GM21381 (cell line): ENCODE results near the gene GLIS2.
"Not testable (repeated sequence)": the region's sequence is repeated elsewhere in the genome, so short reads cannot be mapped to it uniquely, and the experiment has no call there.

Source experiments
- ATAC-seq: cut with Tn5 transposase; IDR thresholded peaks from one replicate; pipeline ENCODE4 v1.9.1; 2021; ENCODE audit warnings: mild to moderate bottlenecking, moderate library complexity; ENCODE audit not compliant: unreplicated experiment

GLIS2 gene

DNA sequence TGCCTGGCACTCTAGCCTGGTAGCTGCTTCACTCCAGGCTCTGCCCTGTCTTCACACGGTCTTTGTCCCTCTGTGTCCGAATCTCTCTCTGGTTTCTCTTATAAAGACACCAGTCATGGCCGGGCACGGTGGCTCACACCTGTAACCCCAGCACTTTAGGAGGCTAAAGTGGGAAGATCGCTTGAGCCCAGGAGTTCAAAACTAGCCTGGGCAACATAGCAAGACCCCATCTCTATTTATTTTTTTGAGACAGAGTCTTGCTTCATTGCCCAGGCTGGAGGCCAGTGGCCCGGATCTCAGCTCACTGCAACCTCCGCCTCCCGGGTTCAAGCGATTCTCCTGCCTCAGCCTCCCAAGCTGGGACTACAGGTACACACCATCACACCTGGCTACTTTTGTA, 17.8 kb downstream of the GLIS2 start:
- ATAC-seq = not testable (repeated sequence)

GRCh38 chr16:4334724-4335495, 19.0 kb downstream of the GLIS2 start:
- no peak for ATAC-seq

DNA sequence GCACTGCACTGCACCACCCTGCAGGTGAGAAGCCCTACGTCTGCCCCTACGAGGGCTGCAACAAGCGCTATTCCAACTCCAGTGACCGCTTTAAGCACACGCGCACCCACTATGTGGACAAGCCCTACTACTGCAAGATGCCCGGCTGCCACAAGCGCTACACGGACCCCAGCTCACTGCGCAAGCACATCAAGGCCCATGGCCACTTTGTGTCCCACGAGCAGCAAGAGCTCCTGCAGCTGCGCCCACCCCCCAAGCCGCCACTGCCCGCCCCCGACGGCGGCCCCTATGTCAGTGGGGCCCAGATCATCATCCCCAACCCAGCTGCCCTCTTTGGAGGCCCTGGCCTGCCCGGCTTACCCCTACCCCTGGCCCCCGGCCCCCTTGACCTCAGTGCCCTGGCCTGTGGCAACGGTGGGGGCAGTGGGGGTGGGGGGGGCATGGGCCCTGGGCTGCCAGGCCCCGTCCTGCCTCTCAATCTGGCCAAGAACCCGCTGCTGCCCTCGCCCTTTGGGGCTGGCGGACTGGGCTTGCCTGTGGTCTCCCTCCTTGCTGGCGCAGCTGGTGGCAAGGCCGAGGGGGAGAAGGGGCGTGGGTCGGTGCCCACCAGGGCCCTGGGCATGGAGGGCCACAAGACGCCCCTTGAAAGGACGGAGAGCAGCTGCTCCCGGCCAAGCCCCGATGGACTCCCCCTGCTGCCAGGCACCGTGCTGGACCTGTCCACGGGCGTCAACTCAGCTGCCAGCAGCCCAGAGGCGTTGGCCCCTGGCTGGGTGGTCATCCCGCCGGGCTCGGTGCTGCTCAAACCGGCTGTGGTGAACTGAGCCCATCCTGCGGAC, 21.1 kb downstream of the GLIS2 start:
- ATAC-seq = no peak

- ATAC-seq = no peak
Observed at GRCh38 chr16:4337540-4338088, 21.7 kb downstream of the GLIS2 start.

DNA sequence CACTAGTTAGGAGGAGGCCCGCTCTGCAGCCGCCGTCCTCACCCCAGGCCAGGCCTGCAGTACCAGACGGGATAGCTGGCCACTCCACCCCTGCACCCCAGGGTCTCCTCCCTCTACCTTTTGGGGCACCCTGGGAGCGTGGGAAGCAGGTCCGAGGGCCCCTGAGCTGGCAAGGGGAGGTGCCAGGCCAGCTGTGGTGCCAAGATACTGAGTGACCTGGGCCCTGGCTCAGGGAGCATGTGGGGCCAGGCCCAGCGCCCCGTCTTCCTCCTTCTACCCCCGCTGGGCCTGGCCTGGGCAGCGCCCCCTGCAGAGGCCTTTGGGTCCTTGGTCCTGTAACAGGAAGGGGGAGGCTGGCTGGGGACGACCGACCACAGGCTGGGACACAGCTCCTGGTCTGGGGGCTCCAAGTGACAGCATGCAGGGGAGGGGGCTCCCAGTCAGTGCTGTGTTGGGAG, 22.3 kb downstream of the GLIS2 start:
- no peak for ATAC-seq

- ATAC-seq = no peak
Observed at GRCh38 chr16:4338712-4339299, 22.9 kb downstream of the GLIS2 start.

- no peak for ATAC-seq
Observed at GRCh38 chr16:4339455-4339854, 23.6 kb downstream of the GLIS2 start.

DNA sequence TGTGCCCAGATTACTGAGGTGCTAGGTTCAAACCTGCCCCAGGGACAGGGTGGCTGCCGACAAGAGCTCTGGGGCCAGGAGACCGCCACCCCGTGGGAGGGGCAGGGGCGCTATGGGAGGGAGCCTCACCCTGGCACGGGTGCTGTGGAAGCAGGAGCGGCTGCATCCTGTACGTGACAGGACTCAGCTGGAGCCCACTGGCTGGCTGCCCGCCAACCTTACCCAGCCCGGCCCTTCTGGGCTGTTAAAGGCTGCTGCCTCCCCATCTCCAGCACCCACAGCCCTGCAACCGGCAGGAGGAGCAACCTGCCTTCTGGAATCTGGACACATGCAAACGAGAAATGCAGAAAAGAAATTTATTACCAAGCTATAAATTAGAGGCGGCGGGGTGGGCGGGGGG, 24.0 kb downstream of the GLIS2 start:
- ATAC-seq = no peak

- ATAC-seq = no peak
Observed at GRCh38 chr16:4340443-4340842, 24.6 kb downstream of the GLIS2 start.

DNA sequence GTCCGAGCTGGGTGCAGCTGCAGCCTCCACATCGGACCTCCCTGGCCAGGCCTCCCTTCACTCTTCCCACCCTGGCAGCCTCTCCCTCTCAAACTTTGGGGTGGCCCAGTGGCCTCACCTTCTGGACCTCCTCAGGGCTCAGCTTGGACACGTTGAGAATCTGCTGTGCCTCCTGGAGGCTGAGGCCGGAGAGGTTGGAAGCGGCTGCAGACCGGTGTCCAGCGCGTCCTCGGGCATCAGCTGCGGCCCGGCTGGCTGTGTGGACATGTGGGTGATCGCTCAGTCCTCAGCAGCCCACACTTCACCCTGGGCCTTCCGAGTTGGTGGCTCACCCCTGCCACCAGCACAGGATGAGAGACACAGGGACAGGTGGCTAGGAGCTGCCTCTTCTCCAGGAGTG, 25.4 kb downstream of the GLIS2 start:
- no peak for ATAC-seq

DNA sequence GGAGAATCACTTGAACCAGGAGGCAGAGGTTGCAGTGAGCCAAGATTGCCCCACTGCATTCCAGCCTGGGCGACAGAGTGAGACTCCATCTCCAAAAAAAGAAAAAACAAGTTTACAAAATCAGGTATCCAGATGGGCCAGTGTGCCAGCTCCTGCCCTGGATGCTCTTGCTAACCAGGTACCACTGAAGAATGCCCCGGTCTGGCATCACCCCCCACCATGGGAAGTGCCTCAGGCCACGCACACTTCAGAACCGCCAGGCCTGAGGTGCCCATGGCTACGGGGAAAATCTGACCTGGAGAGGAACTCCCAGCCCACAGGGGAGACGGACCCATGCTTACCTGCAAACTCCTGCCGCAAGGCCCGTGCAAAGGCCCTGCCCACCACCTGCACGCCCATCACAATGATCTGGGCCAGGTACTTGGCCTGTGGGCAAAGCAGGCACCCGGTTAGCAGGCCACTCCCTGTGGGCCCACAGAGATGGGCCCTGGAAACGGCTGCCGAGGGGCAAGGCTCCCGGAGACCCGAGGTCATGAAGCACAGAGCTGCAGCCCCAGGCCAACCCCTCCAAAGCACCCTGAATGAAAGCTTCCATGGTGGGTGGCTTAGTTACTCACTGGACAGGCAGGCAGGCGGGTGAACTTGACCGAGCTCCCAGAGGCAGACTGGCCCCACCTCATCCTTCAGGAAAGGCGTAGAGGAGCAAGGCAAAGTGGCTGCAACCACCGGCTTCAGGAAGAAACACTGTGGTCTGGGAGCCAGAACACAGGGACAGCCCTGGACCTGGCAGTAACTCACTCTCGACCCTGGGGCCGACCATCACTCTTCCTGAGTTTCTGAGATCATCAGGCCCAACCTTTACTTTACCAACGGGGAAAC, 27.2 kb downstream of the GLIS2 start:
- no peak for ATAC-seq

GRCh38 chr16:4344300-4344982, 28.6 kb downstream of the GLIS2 start:
- not testable (repeated sequence) for ATAC-seq

DNA sequence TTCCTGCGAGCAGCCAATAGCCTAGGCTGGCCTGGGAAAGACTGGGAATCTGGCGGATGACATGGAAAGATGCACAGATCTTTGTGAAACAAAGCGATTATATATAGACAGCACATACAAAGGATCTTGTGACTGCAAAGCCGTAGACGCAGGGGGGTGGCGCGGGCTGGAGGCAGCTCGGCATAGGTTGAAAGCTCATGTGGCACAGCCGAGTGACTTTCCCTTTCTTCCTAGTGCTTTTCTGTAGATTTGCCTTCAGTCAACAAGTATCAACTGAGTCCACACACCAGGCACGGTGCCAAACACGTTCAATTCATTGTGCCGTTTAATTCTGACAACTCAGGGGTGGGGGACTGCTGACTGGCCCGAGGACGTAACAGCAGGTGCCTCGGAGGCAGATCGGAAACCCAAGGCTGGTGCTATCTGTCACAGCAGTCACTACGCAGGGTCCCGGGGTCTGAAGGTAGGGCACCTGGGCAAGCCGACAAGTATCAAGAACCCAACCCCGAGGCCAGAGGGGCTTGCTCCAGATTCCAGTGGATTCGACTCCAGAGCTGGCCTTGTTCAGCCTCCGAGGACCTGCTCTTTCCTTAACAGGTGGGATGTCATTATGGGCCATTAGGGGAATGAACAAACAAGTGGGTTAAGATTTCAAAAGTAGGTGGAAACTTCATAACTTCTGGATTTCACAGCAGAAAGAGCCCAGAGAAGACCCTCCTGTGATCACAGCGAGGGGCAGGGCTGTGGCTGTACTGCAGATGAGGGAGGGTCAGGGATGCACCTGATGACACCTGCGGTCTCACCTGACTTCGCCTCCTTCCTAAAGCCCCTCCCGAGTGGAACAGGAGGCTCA, 29.3 kb downstream of the GLIS2 start:
- no peak for ATAC-seq

DNA sequence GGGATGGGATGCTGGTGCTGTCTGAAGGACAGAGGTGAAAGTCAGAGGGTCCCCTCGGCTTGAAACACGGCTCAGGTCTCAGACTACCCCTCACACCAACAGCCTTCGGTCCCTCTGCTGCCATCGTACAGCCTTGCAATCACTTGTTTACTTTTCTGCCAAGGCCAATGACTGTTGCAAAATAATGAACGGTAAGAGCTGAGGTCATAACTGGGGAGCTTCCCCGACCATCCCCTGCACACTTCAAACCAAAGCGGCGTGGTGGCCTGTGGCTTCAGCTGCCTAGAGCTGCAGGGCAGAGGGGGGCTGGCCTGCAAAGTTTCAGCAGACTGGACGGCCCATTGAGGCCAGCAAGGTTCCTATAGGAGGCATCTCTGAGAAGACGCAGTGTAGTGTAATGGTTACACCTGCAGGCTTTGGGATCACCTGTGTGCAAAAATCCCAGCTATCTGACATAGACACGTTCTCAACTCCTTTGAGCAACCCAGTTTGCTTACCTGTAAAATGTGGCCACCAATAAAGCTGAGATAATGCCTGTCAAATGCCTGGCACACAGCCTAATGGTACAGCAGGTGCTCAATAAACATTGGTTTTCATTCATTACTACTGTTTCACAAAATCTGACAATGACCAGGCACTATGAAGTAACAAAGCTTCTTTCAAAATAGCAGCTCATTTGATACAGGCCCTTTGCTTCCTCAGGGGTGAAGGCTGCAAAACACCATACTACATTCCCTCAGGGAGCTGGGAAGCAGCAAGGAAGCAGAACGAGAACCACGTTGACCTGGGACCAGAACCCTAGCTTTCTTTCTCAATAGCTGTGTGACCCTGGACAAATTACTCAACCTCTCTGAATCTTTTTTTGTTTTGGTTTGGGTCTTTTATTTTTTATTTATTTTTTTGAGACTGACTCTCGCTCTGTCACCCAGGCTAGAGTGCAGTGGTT, 30.2 kb downstream of the GLIS2 start:
- no peak for ATAC-seq

DNA sequence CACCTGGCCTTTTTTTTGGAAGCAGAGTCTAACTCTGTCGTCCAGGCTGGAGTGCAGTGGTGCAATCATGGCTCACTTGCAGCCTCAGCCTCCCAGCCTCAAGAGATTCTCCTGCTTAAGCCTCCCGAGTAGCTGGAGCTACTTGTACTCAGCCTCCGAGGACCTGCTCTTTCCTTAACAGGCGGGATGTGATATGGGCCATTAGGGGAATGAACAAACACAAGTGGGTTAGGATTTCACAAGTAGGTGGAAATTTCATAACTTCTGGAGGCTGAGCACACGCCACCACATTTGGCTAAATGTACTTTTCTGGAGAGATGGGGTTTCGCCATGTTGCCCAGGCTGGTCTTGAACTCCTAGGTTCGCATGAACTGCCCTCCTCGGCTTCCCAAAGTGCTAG, 31.1 kb downstream of the GLIS2 start:
- ATAC-seq = no peak

- ATAC-seq = no peak
Observed at GRCh38 chr16:4347765-4348509, 32.1 kb downstream of the GLIS2 start.

DNA sequence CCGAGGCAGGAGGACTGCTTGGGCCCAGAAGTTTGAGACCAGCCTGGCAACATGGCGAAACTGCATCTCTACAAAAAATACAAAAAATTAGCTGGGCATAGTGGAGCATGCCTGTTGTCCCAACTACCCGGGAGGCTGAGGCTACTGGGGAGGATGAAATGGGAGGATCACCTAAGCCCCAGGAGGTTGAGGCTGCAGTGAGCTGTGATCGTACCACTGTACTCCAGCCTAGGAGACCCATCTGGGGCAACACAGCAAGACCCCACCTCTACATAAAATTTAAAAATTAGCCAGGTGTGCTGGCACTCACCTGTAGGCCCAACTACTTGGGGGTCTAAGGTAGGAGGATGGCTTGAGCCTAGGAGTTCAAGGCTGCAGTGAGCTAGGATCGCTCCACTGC, 33.5 kb downstream of the GLIS2 start:
- no peak for ATAC-seq
